ENCODE measurements around the gene IP6K2. TPM values are rescaled to one million over a fixed set of nuclear protein-coding genes. Genes with fewer than 3 reads are reported as not detected.

IP6K2 gene
- total and polyA plus RNA-seq, 2 of the 8 experiments (the other 6 are each of a cell fraction or from before 2014, with no cell fraction given): 95.8 to 144 TPM

- Histone ChIP-seq H2BK5ac (ENCODE audit: low read depth, low read length) (no peak overlapping the region), H4K91ac (replicated peaks; ENCODE audit: insufficient read length, low read length) (no peak overlapping the region), H3K23me2 (ENCODE audit: low read depth, low read length) (no peaks in the 10 kb centered on the region), H3K9ac (replicated peaks in 1 of 4; ENCODE audit: extremely low read depth in 1 of 4, low read depth in 3 of 4, low read length in 3 of 4) (no peak overlapping the region), H3K36me3 (ENCODE audit: control insufficient read depth in 2 of 4, insufficient read depth in 4 of 4, low read length in 3 of 4) (peaks cover 0 to 6% (median 0%) of the 10 kb centered on the region in 4 experiments; a peak in 2 of 8 replicates), H3K27ac (ENCODE audit: low read depth, low read length) (no peak overlapping the region), H3K23ac (ENCODE audit: insufficient read length) (no peak overlapping the region), H2BK120ac (replicated peaks; ENCODE audit: low read depth, low read length) (no peak overlapping the region), H2BK12ac (ENCODE audit: low read depth, low read length) (no peak overlapping the region), H2BK20ac (ENCODE audit: low read length) (no peak overlapping the region), H3K27me3 (replicated peaks in 1 of 4; ENCODE audit: control insufficient read depth in 3 of 4, extremely low read depth in 1 of 4, insufficient read depth in 3 of 4, low read length in 3 of 4) (no peaks in the 10 kb centered on the region), H4K5ac (ENCODE audit: insufficient read length, low read depth, low read length) (no peak overlapping the region), H3K79me1 (ENCODE audit: low read depth, low read length) (no peaks in the 10 kb centered on the region), H3K4me2 (ENCODE audit: insufficient read depth in 1 of 2, low read depth in 2 of 2, low read length in 2 of 2) (no peak overlapping the region), H2AFZ (ENCODE audit: low read length) (no peak overlapping the region), H4K8ac (ENCODE audit: extremely low read depth, insufficient read depth, low read length) (no peak overlapping the region), H3K56ac (replicated peaks; ENCODE audit: insufficient read length, low read depth, low read length) (no peak overlapping the region), H3K18ac (ENCODE audit: extremely low read depth, low read length) (no peak overlapping the region), H3K4me3 (ENCODE audit: extremely low read depth in 1 of 4, insufficient read depth in 2 of 4, low read depth in 3 of 4, low read length in 4 of 4) (no peak overlapping the region), H3K14ac (ENCODE audit: insufficient read length) (no peak overlapping the region), H4K20me1 (replicated peaks in 1 of 2; ENCODE audit: control insufficient read depth in 1 of 2, insufficient read depth in 2 of 2, low read length in 2 of 2) (no peaks in the 10 kb centered on the region), H3K4me1 (replicated peaks in 1 of 4; ENCODE audit: control insufficient read depth in 3 of 4, insufficient read depth in 4 of 4, low read length in 3 of 4) (no peaks in the 10 kb centered on the region), H2BK15ac (ENCODE audit: low read length) (no peak overlapping the region), H2AK5ac (ENCODE audit: low read depth, low read length) (no peak overlapping the region), H3K79me2 (ENCODE audit: control insufficient read depth in 1 of 2, insufficient read depth in 2 of 2, low read length in 2 of 2) (no peaks in the 10 kb centered on the region), H3K9me3 (ENCODE audit: insufficient read depth in 2 of 2, low read depth in 1 of 2, low read length in 1 of 2) (no peaks in the 10 kb centered on the region), H3K4ac (replicated peaks; ENCODE audit: insufficient read length, low read depth, low read length) (no peak overlapping the region)
- FAIRE-seq (no peak), DNase-seq (ENCODE audit: low read depth in 1 of 2, low spot score in 2 of 2) (no peak)
- ChIA-PET CTCF (ENCODE audit: partially characterized antibody) (interaction anchor here (0.6 to 1.4 kb wide), 4 partner anchors 9 to 193 kb away, joined by 3 to 4 read pairs (median 4); no protein-coding TSS in a partner anchor), POLR2A (ENCODE audit: partially characterized antibody) (interaction anchor here (1.5 kb wide), 1 partner anchor 31 kb away, joined by 3 read pairs; no protein-coding TSS in a partner anchor)
- 92% methylated on average over 4 of the region's 4 CpGs; no CpG with 5 or more reads in 1 of the 2 experiments for WGBS, 2 experiments (ENCODE audit: extremely low coverage in 1 of 2, insufficient coverage in 1 of 2, insufficient read length in 1 of 2, insufficient replicate concordance in 2 of 2, low coverage in 1 of 2, low lambda C conversion rate in 2 of 2, missing lambda C conversion rate in 1 of 2)
- TF ChIP-seq RFX5 (IDR thresholded peaks at IDR 0.05; ENCODE audit: borderline replicate concordance, low read depth, low read length) (no peak), POU5F1 (IDR thresholded peaks at IDR 0.05; ENCODE audit: low read depth, low read length) (no peak), BCL11A (IDR thresholded peaks at IDR 0.05; ENCODE audit: low read depth in 2 of 2, low read length in 2 of 2) (no peak), KDM5A (IDR thresholded peaks at IDR 0.05; ENCODE audit: low read length) (no peak)
These were observed 30.7 kb upstream of the IP6K2 start for GRCh38 chr3:48747706-48748105.
